ENCODE results near the gene WNT11.

The WNT11 gene

DNA sequence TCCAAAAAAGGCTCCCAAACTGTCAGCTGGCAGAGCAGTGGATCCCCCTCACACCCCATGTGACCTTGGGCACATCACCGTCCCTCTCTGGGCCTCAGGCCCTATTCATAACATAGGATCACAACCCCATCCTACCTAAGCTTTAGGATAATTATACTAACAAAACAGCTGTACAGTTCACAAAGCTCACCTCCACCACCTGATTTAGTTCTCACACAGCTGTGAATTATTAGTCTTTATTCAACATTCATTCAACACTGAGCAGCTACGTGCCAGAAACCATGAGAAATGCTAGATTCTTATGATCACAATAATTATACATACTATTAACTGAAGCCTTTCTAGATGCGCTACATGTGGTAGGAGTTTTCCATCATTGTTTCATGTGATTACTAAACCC lies 9.5 kb downstream of the WNT11 start:
- Histone ChIP-seq H3K9me3 (ENCODE audit: control insufficient read depth, insufficient read depth, low read length) (no peaks in the 10 kb centered on the region), H3K9ac (ENCODE audit: low read depth, low read length) (no peak overlapping the region), H3K36me3 (ENCODE audit: insufficient read depth, low read length) (no peaks in the 10 kb centered on the region), H3K4me1 (ENCODE audit: insufficient read depth, low read length) (no peaks in the 10 kb centered on the region)

DNA sequence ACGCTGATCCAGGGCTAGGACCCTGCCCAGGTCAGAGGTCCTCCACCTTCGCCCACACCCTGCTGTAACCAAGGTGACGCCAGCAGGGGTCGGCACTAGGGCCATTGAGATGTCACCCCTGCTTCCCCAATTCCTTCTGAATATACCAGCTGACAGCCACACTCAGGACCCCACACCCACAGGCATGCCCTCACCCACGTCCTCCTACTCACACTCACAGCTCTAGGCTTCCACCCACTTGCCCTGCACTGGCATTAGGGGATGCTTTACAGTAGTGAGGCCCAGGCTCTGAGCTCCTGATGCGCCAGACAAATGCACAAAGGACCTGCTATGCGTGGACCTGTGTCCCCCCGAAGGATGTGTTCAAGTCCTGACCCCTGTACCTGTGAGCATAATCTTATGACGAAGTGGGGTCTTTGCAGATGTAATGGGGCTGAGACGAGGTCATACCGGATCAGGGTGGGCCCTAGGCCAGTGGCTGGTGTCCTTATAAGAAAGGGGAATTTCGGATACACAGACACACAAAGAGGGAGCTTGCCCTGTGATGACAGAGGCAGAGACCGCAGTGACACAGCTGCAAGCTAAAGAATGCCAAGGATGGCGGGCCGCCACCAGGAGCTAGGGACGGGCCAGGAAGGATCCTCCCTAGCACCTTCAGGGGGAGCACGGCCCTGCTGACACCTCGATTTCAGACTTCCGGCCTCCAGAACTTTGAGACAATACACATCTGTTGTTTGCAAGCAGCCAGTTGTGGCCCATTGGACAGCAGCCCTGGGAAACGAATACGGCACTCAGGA lies 11.2 kb downstream of the WNT11 start:
- Histone ChIP-seq H3K4me1 (ENCODE audit: insufficient read depth, low read length) (no peaks in the 10 kb centered on the region), H3K36me3 (ENCODE audit: insufficient read depth, low read length) (no peaks in the 10 kb centered on the region), H3K9me3 (ENCODE audit: control insufficient read depth, insufficient read depth, low read length) (no peaks in the 10 kb centered on the region), H3K9ac (ENCODE audit: low read depth, low read length) (no peak overlapping the region)

DNA sequence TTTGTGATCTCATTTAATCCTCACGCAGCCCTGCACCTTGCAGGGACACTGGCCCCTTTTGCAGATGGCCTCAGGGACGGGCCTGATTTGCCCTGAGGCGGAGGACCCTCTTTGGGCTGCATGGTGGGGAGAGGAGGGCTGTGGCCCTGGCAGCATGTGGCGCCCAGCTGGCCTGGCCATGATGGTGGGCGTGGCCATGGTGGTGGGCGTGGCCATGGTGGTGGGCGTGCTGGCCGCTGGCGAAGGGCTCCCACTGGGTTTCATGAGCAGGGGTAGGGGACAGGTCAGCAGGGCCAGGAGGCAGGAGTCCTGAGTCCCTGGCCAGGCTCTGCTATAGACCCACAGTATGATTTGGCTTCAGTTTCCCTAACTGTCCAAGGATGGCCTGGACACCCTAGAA lies 13.1 kb downstream of the WNT11 start:
- no peaks in the 10 kb centered on the region for H3K36me3 ChIP-seq (ENCODE audit: insufficient read depth, low read length)
- H3K9me3 ChIP-seq (ENCODE audit: control insufficient read depth, insufficient read depth, low read length): no peaks in the 10 kb centered on the region
- no peaks in the 10 kb centered on the region for H3K4me1 ChIP-seq (ENCODE audit: insufficient read depth, low read length)
- H3K9ac ChIP-seq (ENCODE audit: low read depth, low read length): no peak overlapping the region

- Histone ChIP-seq H3K4me1 (ENCODE audit: insufficient read depth, low read length) (no peaks in the 10 kb centered on the region), H3K9ac (ENCODE audit: low read depth, low read length) (no peak overlapping the region), H3K36me3 (ENCODE audit: insufficient read depth, low read length) (no peaks in the 10 kb centered on the region), H3K9me3 (ENCODE audit: control insufficient read depth, insufficient read depth, low read length) (no peaks in the 10 kb centered on the region)
Observed at GRCh38 chr11:76190376-76190775, 15.9 kb downstream of the WNT11 start.

- Histone ChIP-seq H3K4me1 (ENCODE audit: insufficient read depth, low read length) (no peaks in the 10 kb centered on the region), H3K36me3 (ENCODE audit: insufficient read depth, low read length) (no peaks in the 10 kb centered on the region), H3K9me3 (ENCODE audit: control insufficient read depth, insufficient read depth, low read length) (no peaks in the 10 kb centered on the region), H3K9ac (ENCODE audit: low read depth, low read length) (no peak overlapping the region)
Observed at GRCh38 chr11:76189682-76190081, 16.6 kb downstream of the WNT11 start.

DNA sequence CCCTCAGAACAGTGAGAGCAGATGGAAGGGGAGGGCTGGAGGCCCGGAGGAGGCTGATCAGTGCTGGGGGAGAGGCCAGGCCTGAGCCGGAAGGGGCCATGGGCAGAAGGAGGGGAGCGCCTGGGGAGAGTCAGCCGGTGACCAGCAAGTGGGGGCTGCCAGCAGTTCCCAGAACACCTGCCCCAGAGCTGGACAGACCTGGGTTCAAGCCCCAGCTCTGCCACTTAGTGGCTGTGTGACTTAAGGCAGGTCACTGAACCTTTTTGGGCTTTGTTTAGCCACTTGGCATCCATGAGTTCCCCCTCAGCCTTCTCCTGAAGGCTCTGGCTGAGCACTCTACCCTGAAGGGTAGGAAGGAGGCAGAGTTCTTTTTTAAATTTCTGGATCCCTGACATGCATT lies 17.4 kb downstream of the WNT11 start:
- Histone ChIP-seq H3K9ac (ENCODE audit: low read depth, low read length) (no peak overlapping the region), H3K36me3 (ENCODE audit: insufficient read depth, low read length) (no peaks in the 10 kb centered on the region), H3K4me1 (ENCODE audit: insufficient read depth, low read length) (peaks cover 3% of the 10 kb centered on the region; the same call in 1 of the 2 replicates), H3K9me3 (ENCODE audit: control insufficient read depth, insufficient read depth, low read length) (no peaks in the 10 kb centered on the region)

DNA sequence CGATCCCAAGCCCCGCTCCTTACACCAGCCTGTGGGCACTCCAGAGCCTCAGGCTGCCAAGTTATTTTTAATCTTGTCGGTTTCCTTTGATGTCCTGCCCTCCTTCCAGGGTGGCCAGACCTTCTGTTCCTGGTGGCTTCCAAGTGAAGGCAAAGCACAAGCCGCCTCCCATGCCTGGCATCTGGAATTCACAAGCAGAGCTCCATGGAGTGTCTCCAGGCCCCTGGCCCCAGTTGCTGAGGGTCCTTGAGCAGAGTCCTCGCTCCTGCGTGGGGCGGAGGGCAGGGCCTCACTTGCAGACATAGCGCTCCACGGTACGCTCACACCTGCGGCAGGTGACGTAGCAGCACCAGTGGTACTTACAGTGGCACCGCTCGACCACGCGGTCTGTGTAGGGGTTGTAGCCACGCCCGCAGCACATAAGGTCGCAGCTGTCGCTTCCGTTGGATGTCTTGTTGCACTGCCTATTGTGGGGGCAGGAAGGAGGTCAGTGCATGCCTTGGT lies 19.5 kb downstream of the WNT11 start:
- peaks cover 3% of the 10 kb centered on the region; the same call in 1 of the 2 replicates for H3K4me1 ChIP-seq (ENCODE audit: insufficient read depth, low read length)
- H3K9ac ChIP-seq (ENCODE audit: low read depth, low read length): no peak overlapping the region
- no peaks in the 10 kb centered on the region for H3K36me3 ChIP-seq (ENCODE audit: insufficient read depth, low read length)
- H3K9me3 ChIP-seq (ENCODE audit: control insufficient read depth, insufficient read depth, low read length): no peaks in the 10 kb centered on the region

GRCh38 chr11:76185931-76186401 lies 20.3 kb downstream of the WNT11 start:
- peaks cover 3% of the 10 kb centered on the region; the same call in 1 of the 2 replicates for H3K4me1 ChIP-seq (ENCODE audit: insufficient read depth, low read length)
- H3K9ac ChIP-seq (ENCODE audit: low read depth, low read length): no peak overlapping the region
- no peaks in the 10 kb centered on the region for H3K9me3 ChIP-seq (ENCODE audit: control insufficient read depth, insufficient read depth, low read length)

GRCh38 chr11:76185511-76185910 lies 20.8 kb downstream of the WNT11 start:
- Histone ChIP-seq H3K9ac (ENCODE audit: low read depth, low read length) (no peak overlapping the region), H3K4me1 (ENCODE audit: insufficient read depth, low read length) (peaks cover 3% of the 10 kb centered on the region; the same call in 1 of the 2 replicates), H3K9me3 (ENCODE audit: control insufficient read depth, insufficient read depth, low read length) (no peaks in the 10 kb centered on the region), H3K36me3 (ENCODE audit: insufficient read depth, low read length) (no peaks in the 10 kb centered on the region)

More at GRCh38 chr11:76185931-76186401, 20.3 kb downstream of the WNT11 start:
- no peaks in the 10 kb centered on the region for H3K36me3 ChIP-seq (ENCODE audit: insufficient read depth, low read length)

DNA sequence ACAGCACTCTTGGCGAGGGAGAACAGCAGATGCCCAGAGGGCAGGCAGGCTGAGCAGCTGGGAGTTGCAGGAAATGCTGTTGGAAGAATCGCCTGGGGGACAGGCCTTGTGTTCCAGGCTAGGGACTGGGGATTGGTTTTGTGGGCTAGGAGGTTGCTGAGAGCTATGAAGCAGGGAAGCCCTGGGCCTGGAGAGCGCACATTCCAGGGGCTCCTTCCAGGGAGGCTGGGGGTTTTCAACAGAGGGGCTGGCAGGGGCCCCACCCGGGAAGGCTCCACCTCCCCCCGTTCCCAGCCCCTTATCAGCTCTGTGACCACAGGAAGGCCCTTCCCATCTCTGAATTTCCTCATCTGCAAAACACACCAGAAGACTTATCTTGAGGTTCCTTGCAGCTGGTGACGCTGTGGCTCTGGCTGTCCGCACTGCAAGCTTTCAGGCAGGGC lies 21.7 kb downstream of the WNT11 start:
- Histone ChIP-seq H3K36me3 (ENCODE audit: insufficient read depth, low read length) (no peaks in the 10 kb centered on the region), H3K9me3 (ENCODE audit: control insufficient read depth, insufficient read depth, low read length) (no peaks in the 10 kb centered on the region), H3K9ac (ENCODE audit: low read depth, low read length) (no peak overlapping the region), H3K4me1 (ENCODE audit: insufficient read depth, low read length) (peaks cover 3% of the 10 kb centered on the region; the same call in 1 of the 2 replicates)

DNA sequence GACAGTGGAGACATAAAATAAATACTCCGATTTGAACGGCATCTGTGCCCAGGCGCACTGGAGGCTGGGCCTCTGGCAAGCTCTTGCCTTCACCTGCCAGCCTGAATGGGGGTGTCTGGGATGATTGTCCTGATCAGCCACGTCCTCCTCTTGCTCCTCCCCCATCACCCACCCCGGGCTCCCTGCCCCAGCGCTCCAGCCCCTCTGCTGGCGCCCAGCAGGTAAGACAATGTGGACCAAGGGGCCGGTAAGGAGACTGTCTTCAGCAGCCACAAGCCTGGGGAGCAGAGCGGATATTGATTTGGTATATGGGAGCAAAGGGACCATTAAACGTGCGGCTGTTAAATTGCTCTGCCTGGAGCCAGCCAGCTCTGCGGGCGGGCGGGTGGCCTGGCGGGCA lies 24.9 kb downstream of the WNT11 start:
- H3K9me3 ChIP-seq (ENCODE audit: control insufficient read depth, insufficient read depth, low read length): no peaks in the 10 kb centered on the region
- H3K9ac ChIP-seq (ENCODE audit: low read depth, low read length): no peak overlapping the region
- H3K36me3 ChIP-seq (ENCODE audit: insufficient read depth, low read length): no peaks in the 10 kb centered on the region
- peaks cover 3% of the 10 kb centered on the region; the same call in 1 of the 2 replicates for H3K4me1 ChIP-seq (ENCODE audit: insufficient read depth, low read length)

GRCh38 chr11:76179147-76179546 lies 27.2 kb downstream of the WNT11 start:
- no peaks in the 10 kb centered on the region for H3K9me3 ChIP-seq (ENCODE audit: control insufficient read depth, insufficient read depth, low read length)
- H3K9ac ChIP-seq (ENCODE audit: low read depth, low read length): no peak overlapping the region
- no peaks in the 10 kb centered on the region for H3K36me3 ChIP-seq (ENCODE audit: insufficient read depth, low read length)
- no peaks in the 10 kb centered on the region for H3K4me1 ChIP-seq (ENCODE audit: insufficient read depth, low read length)

GRCh38 chr11:76177250-76177686 lies 29.0 kb downstream of the WNT11 start:
- Histone ChIP-seq H3K9me3 (ENCODE audit: control insufficient read depth, insufficient read depth, low read length) (no peaks in the 10 kb centered on the region), H3K4me1 (ENCODE audit: insufficient read depth, low read length) (no peaks in the 10 kb centered on the region), H3K36me3 (ENCODE audit: insufficient read depth, low read length) (no peaks in the 10 kb centered on the region), H3K9ac (ENCODE audit: low read depth, low read length) (no peak overlapping the region)

DNA sequence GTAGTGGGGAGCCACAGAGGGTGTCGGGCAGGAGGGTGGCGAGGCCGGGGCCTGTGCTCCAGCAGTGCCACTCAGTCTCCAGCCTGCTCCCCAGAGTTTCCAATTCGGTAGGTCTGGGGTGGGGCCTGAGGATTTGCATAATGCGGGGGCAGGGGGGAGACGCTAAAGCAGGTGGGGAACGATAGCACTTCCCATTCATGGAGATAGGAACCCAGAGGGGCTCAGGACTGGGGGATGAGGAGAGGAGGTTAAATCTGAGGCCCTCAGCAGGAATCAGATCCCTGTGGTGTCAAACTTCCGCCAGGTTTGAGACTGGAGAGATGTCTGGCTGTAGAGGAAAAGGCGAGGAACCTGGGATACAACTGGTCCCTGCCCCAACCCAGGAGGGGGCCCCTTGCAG lies 29.8 kb downstream of the WNT11 start:
- Histone ChIP-seq H3K9me3 (ENCODE audit: control insufficient read depth, insufficient read depth, low read length) (no peaks in the 10 kb centered on the region), H3K4me1 (ENCODE audit: insufficient read depth, low read length) (no peaks in the 10 kb centered on the region), H3K36me3 (ENCODE audit: insufficient read depth, low read length) (no peaks in the 10 kb centered on the region), H3K9ac (ENCODE audit: low read depth, low read length) (no peak overlapping the region)

DNA sequence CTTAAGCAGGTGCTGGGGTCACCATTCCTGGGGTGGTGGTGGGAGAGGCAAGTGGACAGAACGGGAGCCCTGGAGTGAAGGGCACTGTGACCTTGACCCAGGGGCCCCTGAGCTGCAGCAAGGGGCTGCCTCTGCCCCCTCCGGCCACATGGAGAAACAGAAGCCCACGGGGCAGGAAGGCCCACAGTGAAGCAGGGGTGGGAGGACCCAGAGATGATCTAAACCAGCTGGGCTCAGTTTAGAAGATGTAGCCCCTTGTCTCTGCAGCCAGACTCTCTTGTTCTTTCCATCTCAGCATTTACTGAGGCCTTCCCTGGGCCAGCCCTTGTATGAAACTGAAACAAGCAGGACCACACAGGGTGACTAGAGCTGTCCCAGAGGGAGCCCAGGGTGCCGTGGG lies 30.5 kb downstream of the WNT11 start:
- Histone ChIP-seq H3K9ac (ENCODE audit: low read depth, low read length) (no peak overlapping the region), H3K4me1 (ENCODE audit: insufficient read depth, low read length) (no peaks in the 10 kb centered on the region), H3K36me3 (ENCODE audit: insufficient read depth, low read length) (no peaks in the 10 kb centered on the region), H3K9me3 (ENCODE audit: control insufficient read depth, insufficient read depth, low read length) (no peaks in the 10 kb centered on the region)
